Bronchial epithelial cell (primary cell): Measurements from ENCODE around the gene GPBP1. TPM values are rescaled to one million over a fixed set of nuclear protein-coding genes. Genes with fewer than 3 reads are reported as not detected.

Source experiments
- DNase-seq: peaks from one replicate; pipeline ENCODE4 v3.0.0-alpha.2; 2010; ENCODE audit warnings: low read depth
- FAIRE-seq: peaks from 2 replicates; lab custom pipeline; 2011; peaks lifted over from hg19 to GRCh38; lab: Jason Lieb, UNC
- H3K27me3 ChIP-seq: 2 replicates; pipeline ENCODE4 v1.5.1; 2011; ENCODE audit warnings: low read length; ENCODE audit not compliant: control insufficient read depth, insufficient read depth
- H3K36me3 ChIP-seq: 2 replicates; pipeline ENCODE4 v1.5.1; 2011; ENCODE audit warnings: low read length; ENCODE audit not compliant: control insufficient read depth, insufficient read depth
- H3K4me3 ChIP-seq: 2 replicates; pipeline ENCODE4 v1.5.1; 2011; ENCODE audit warnings: mild to moderate bottlenecking, low read depth, low read length, control low read depth
- CTCF ChIP-seq: IDR thresholded peaks from 2 replicates; pipeline ENCODE4 v1.5.1; 2011; ENCODE audit warnings: mild to moderate bottlenecking, moderate library complexity, low read length, control low read depth, inconsistent platforms; ENCODE audit not compliant: insufficient read depth, severe bottlenecking
- total RNA-seq: library from RNA; depleted of rRNA; stranded (reverse); fragments of >200 nt; gene quantifications from 2 replicates; pipeline ENCODE4 v1.2.1, GENCODE V29; 2014

The GPBP1 gene
- total RNA-seq, 1 donor from 2014 or later = 84.2 TPM

- H3K4me3 ChIP-seq = no peak overlapping the region
- no peak for TF ChIP-seq CTCF
- H3K36me3 ChIP-seq = peaks cover 4% of the 10 kb centered on the region
- H3K27me3 ChIP-seq = no peaks in the 10 kb centered on the region
- FAIRE-seq (no peak), DNase-seq (peak; percentile 54)
Observed at GRCh38 chr5:57209316-57210040, 35.6 kb downstream of the GPBP1 start.

DNA sequence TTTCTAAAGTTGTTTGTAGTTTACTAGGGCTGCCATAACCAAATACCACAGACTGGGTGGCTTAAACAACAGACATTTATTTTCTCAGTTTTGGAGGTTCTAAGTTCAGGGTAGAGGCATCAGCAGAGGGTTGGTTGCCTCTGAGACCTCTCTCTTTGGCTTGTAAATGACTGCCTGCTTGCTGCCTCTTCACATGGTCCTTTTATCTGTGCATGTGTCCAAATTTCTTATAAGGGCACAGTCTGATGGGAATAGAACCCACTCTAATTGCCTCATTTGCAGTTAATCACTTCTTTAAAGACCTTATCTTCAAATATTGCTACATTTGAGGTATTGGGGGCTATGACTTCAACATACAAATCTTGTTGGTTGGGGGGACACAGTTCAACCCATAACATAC lies 36.8 kb downstream of the GPBP1 start:
- Histone ChIP-seq H3K4me3 (no peak overlapping the region), H3K36me3 (peaks cover 4% of the 10 kb centered on the region), H3K27me3 (no peaks in the 10 kb centered on the region)
- TF ChIP-seq CTCF = no peak
- no peak for DNase-seq
- no peak for FAIRE-seq

DNA sequence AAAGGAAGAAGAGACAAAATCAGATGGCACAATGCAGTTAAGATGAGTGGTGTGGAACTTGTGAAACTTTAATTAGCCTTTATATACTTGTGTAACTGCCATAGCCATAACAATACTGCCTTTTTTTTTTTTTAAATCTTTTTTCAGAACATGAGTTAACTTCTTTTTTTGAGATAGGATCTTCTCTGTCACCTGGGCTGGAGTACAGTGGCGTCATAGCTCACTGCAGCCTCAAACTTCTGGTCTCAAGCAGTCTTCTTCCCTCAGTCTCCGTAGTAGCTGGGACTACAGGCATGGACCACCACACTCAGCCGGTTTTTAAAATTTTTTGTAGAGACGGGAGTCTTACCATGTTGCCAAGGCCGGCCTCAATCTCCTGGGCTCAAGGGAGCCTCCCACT lies 37.2 kb downstream of the GPBP1 start:
- no peak for FAIRE-seq
- H3K36me3 ChIP-seq = peaks cover 4% of the 10 kb centered on the region
- H3K4me3 ChIP-seq = no peak overlapping the region
- no peak for DNase-seq
- H3K27me3 ChIP-seq = no peaks in the 10 kb centered on the region
- no peak for TF ChIP-seq CTCF

DNA sequence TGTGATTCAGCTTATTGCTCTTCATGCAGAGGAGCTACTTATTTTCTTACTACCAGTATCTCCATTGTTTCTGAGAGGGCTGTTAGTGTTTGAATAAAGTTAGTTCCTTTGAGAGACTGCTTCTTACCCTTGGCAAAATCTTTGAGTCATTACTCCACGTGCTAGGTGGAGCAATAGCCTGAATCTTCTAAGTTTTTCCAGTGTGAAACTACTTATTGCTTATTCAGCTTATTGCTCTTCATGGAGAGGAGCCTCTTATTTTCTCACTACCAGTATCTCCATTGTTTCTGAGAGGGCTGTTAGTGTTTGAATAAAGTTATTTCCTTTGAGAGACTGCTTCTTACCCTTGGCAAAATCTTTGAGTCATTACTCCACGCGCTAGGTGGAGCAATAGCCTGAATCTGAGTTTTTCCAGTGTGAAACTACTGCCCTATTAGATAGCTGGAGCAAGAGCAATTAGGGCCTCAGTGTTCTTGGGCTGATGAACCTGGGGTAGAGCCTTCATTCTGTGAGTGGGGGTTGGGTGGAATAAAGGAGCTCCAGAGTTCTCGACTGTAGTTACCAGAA lies 41.9 kb downstream of the GPBP1 start:
- TF ChIP-seq CTCF = no peak
- Histone ChIP-seq H3K4me3 (no peak overlapping the region), H3K36me3 (peaks cover 1% of the 10 kb centered on the region), H3K27me3 (no peaks in the 10 kb centered on the region)
- FAIRE-seq (no peak), DNase-seq (peak; percentile 63)

DNA sequence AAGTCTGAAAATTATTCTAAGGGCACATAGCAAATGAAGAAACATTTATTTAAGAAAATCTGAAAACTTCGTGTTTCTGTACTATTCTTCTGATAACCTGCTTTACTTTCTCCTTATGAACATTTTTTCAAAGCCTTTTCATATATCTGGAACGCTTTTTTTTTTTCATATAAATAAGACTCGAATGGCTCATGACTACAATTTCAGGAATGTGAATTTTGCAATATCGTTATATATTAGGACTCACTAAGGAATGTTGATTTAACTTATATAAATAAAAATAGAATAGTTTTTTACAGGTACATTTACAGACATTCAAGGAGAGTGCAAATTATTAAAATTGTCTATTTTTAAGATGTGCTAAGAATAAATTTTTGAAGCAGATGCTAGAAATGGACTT lies 42.9 kb downstream of the GPBP1 start:
- TF ChIP-seq CTCF = no peak
- no peak overlapping the region for H3K4me3 ChIP-seq
- no peak for FAIRE-seq
- DNase-seq = peak; percentile 89
- peaks cover 1% of the 10 kb centered on the region for H3K36me3 ChIP-seq
- H3K27me3 ChIP-seq = no peaks in the 10 kb centered on the region

DNA sequence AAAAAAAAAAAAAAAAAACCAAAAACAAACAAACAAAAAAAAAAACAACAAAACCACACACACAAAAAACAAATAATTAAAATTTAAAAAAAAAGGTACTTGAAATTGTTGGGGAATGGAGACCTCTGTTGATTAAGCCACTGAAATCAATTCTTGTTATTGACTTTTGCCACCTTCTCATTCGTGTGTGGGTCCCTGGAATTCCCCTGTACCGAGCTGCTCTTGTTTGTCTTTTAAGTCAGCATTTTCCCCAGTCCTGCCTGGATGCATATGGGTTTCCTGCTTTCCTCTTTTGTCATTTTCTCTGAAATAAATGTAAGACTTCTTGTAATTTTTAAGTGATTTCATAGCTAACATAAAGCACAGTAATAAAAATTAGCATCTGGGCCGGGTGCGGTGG lies 45.5 kb downstream of the GPBP1 start:
- H3K27me3 ChIP-seq = no peaks in the 10 kb centered on the region
- DNase-seq = no peak
- no peak for FAIRE-seq
- no peak for TF ChIP-seq CTCF
- no peaks in the 10 kb centered on the region for H3K36me3 ChIP-seq
- H3K4me3 ChIP-seq = no peak overlapping the region
